GM06990 (cell line): ENCODE results near the gene SKP1.

Experiments used
- DNase-seq: peaks from one replicate; pipeline ENCODE4 v3.0.0-alpha.2; 2011; ENCODE audit not compliant: insufficient read length; ENCODE audit errors: extremely low read depth
- H3K27me3 ChIP-seq: replicated peaks from 2 replicates; pipeline ENCODE4 v1.6.0; 2011; ENCODE audit warnings: low read length; ENCODE audit not compliant: control insufficient read depth, insufficient read depth
- H3K36me3 ChIP-seq: 2 replicates; pipeline ENCODE4 v1.5.1; 2011; ENCODE audit warnings: low read length; ENCODE audit not compliant: control insufficient read depth, insufficient read depth
- H3K4me3 ChIP-seq: replicated peaks from 2 replicates; pipeline ENCODE4 v1.5.1; 2011; ENCODE audit warnings: low read depth, mild to moderate bottlenecking, control low read depth, low read length
- CTCF ChIP-seq: IDR thresholded peaks from 2 replicates; pipeline ENCODE4 v1.5.1; 2011; ENCODE audit warnings: low read length, control low read depth, mild to moderate bottlenecking, inconsistent platforms; ENCODE audit not compliant: insufficient read depth, poor library complexity, severe bottlenecking

SKP1 gene

GRCh38 chr5:134114886-134115805, 61.6 kb downstream of the SKP1 start:
- no peak for DNase-seq
- TF ChIP-seq CTCF, result no peak
- no peaks in the 10 kb centered on the region for H3K27me3 ChIP-seq
- peak overlapping the region; percentile 69 for H3K4me3 ChIP-seq
- H3K36me3 ChIP-seq, result peaks cover 4% of the 10 kb centered on the region

GRCh38 chr5:134113902-134114875, 62.6 kb downstream of the SKP1 start, which contains the start of gene TCF7:
TCF7 (plus strand) TSS chr5:134114681; CDS start chr5:134114907, 226 bp downstream.
- H3K27me3 ChIP-seq, result no peaks in the 10 kb centered on the region
- peak within 1 kb of the TSS; percentile 69 for H3K4me3 ChIP-seq
- TF ChIP-seq CTCF, result no peak
- peak; percentile 81 for DNase-seq
- no peaks in the 10 kb centered on the region; the same call in none of the 2 replicates for H3K36me3 ChIP-seq

GRCh38 chr5:134113363-134113889, 63.3 kb downstream of the SKP1 start:
- no peak overlapping the region; the same call in 1 of the 2 replicates for H3K4me3 ChIP-seq
- H3K27me3 ChIP-seq, result no peaks in the 10 kb centered on the region
- DNase-seq, result no peak
- no peak for TF ChIP-seq CTCF
- no peaks in the 10 kb centered on the region; the same call in none of the 2 replicates for H3K36me3 ChIP-seq

GRCh38 chr5:134112726-134113362, 63.9 kb downstream of the SKP1 start:
- Histone ChIP-seq H3K36me3 (no peaks in the 10 kb centered on the region; the same call in none of the 2 replicates), H3K4me3 (no peak overlapping the region), H3K27me3 (no peaks in the 10 kb centered on the region)
- TF ChIP-seq CTCF, result no peak
- no peak for DNase-seq
